HEK293 (cell line): ENCODE data around the gene ARFGAP1.

Experiments used
- CTCF ChIA-PET: fragments of 350-600 bp; formaldehyde crosslinking; extraction: SDS; loops from one replicate; lab custom pipeline; 2021; ENCODE audit warnings: antibody characterized with exemption; lab: Yijun Ruan, JAX
- POLR2A ChIA-PET: fragments of 300-600 bp; formaldehyde crosslinking; extraction: SDS; loops from one replicate; lab custom pipeline; 2020; ENCODE audit warnings: antibody characterized with exemption, inconsistent platforms; lab: Yijun Ruan, JAX
- H3K27ac ChIP-seq: fragments of 200-500 bp; sonication (Bioruptor generic); 2 replicates; pipeline ENCODE4 v1.5.1; 2014; ENCODE audit warnings: low read depth, low read length, control low read depth, inconsistent platforms; ENCODE audit errors: extremely low read depth
- H3K36me3 ChIP-seq, 2 experiments: fragments of 200-500 bp in 1 of 2; sonication (Bioruptor generic) in 1 of 2; 1 replicate in 1 of 2; 2 replicates in 1 of 2; pipeline ENCODE4 v1.5.1; 2014 to 2017; ENCODE audit warnings: inconsistent platforms in 2 of 2, low read length in 2 of 2; ENCODE audit not compliant: control insufficient read depth in 2 of 2, insufficient read depth in 1 of 2
- H3K4me1 ChIP-seq: fragments of 200-500 bp; sonication (Bioruptor generic); 2 replicates; pipeline ENCODE4 v1.5.1; 2014; ENCODE audit warnings: mild to moderate bottlenecking, low read length, inconsistent platforms; ENCODE audit not compliant: control insufficient read depth, insufficient read depth
- H3K4me3 ChIP-seq: 2 replicates; pipeline ENCODE4 v1.5.1; 2011; ENCODE audit warnings: low read depth, mild to moderate bottlenecking, control low read depth, low read length, moderate library complexity
- H3K9me3 ChIP-seq: fragments of 200-500 bp; sonication (Bioruptor generic); 2 replicates; pipeline ENCODE4 v1.5.1; 2014; ENCODE audit warnings: low read depth, low read length, inconsistent platforms; ENCODE audit not compliant: control insufficient read depth, insufficient read depth
- EGR2 ChIP-seq: fragments of 450-650 bp; formaldehyde crosslinking; IDR thresholded peaks from 2 replicates; pipeline ENCODE4 v1.5.1; 2016; ENCODE audit warnings: low read depth, missing biosample characterization, missing genetic modification characterization
- GLI4 ChIP-seq: fragments of 450-650 bp; formaldehyde crosslinking; IDR thresholded peaks from 2 replicates; pipeline ENCODE4 v1.5.1; 2016; ENCODE audit warnings: missing biosample characterization, missing genetic modification characterization
- GLIS1 ChIP-seq: fragments of 450-650 bp; formaldehyde crosslinking; IDR thresholded peaks from 2 replicates; pipeline ENCODE4 v1.5.1; 2016; ENCODE audit warnings: missing biosample characterization, missing genetic modification characterization
- GLIS2 ChIP-seq: fragments of 450-650 bp; formaldehyde crosslinking; IDR thresholded peaks from 2 replicates; pipeline ENCODE4 v1.5.1; 2016; ENCODE audit warnings: missing biosample characterization, missing genetic modification characterization
- KLF16 ChIP-seq: fragments of 450-650 bp; formaldehyde crosslinking; IDR thresholded peaks from 2 replicates; pipeline ENCODE4 v1.5.1; 2017; ENCODE audit warnings: missing biosample characterization, missing genetic modification characterization
- KLF7 ChIP-seq: fragments of 450-650 bp; formaldehyde crosslinking; IDR thresholded peaks from 2 replicates; pipeline ENCODE4 v1.5.1; 2016; ENCODE audit warnings: missing biosample characterization, missing genetic modification characterization, borderline replicate concordance
- MZF1 ChIP-seq: fragments of 450-650 bp; formaldehyde crosslinking; IDR thresholded peaks from 2 replicates; pipeline ENCODE4 v1.5.1; 2017; ENCODE audit warnings: missing biosample characterization, missing genetic modification characterization, borderline replicate concordance
- WT1 ChIP-seq: fragments of 450-650 bp; formaldehyde crosslinking; IDR thresholded peaks from 2 replicates; pipeline ENCODE4 v1.5.1; 2016; ENCODE audit warnings: missing biosample characterization, missing genetic modification characterization
- ZBTB17 ChIP-seq: fragments of 450-650 bp; formaldehyde crosslinking; IDR thresholded peaks from 2 replicates; pipeline ENCODE4 v1.5.1; 2016; ENCODE audit warnings: missing biosample characterization, missing genetic modification characterization
- ZBTB26 ChIP-seq: fragments of 450-650 bp; formaldehyde crosslinking; optimal IDR thresholded peaks from 2 replicates; pipeline ENCODE3; 2016; ENCODE audit warnings: missing biosample characterization, mild to moderate bottlenecking, missing genetic modification characterization
- ZFHX2 ChIP-seq: fragments of 450-650 bp; formaldehyde crosslinking; conservative IDR thresholded peaks from 2 replicates; pipeline ENCODE4 v1.5.1; 2016; ENCODE audit warnings: missing biosample characterization, missing genetic modification characterization
- ZIC2 ChIP-seq: fragments of 450-650 bp; formaldehyde crosslinking; IDR thresholded peaks from 2 replicates; pipeline ENCODE4 v1.5.1; 2016; ENCODE audit warnings: missing biosample characterization, missing genetic modification characterization
- ZNF157 ChIP-seq: fragments of 450-650 bp; formaldehyde crosslinking; IDR thresholded peaks from 2 replicates; pipeline ENCODE4 v1.5.1; 2016; ENCODE audit warnings: missing biosample characterization, missing genetic modification characterization
- ZNF184 ChIP-seq: fragments of 450-650 bp; IDR thresholded peaks from 2 replicates; pipeline ENCODE4 v1.5.1; 2018; ENCODE audit warnings: missing biosample characterization, mild to moderate bottlenecking, missing genetic modification characterization
- ZNF48 ChIP-seq: fragments of 450-650 bp; formaldehyde crosslinking; IDR thresholded peaks from 2 replicates; pipeline ENCODE4 v1.5.1; 2016; ENCODE audit warnings: missing biosample characterization, missing genetic modification characterization
- ZNF518A ChIP-seq: fragments of 450-650 bp; formaldehyde crosslinking; conservative IDR thresholded peaks from 2 replicates; pipeline ENCODE4 v1.5.1; 2016; ENCODE audit warnings: low read depth, missing biosample characterization, missing genetic modification characterization
- ZNF549 ChIP-seq: fragments of 450-650 bp; IDR thresholded peaks from 2 replicates; pipeline ENCODE4 v1.5.1; 2018; ENCODE audit warnings: missing biosample characterization, missing genetic modification characterization, mild to moderate bottlenecking, inconsistent platforms, moderate library complexity
- ZNF626 ChIP-seq: fragments of 450-650 bp; sonication (Bioruptor Pico); formaldehyde crosslinking; IDR thresholded peaks from 2 replicates; pipeline ENCODE4 v1.5.1; 2018; ENCODE audit warnings: missing biosample characterization, missing genetic modification characterization, inconsistent platforms
- ZNF785 ChIP-seq: fragments of 450-650 bp; formaldehyde crosslinking; IDR thresholded peaks from 2 replicates; pipeline ENCODE4 v1.5.1; 2016; ENCODE audit warnings: missing biosample characterization, missing genetic modification characterization
- ZNF791 ChIP-seq: fragments of 450-650 bp; formaldehyde crosslinking; IDR thresholded peaks from 2 replicates; pipeline ENCODE4 v1.5.1; 2016; ENCODE audit warnings: missing biosample characterization, missing genetic modification characterization
- ZSCAN5A ChIP-seq: fragments of 450-650 bp; formaldehyde crosslinking; IDR thresholded peaks from 2 replicates; pipeline ENCODE4 v1.5.1; 2016; ENCODE audit warnings: missing biosample characterization, missing genetic modification characterization
- TF ChIP-seq, protein P1 (sequence below): fragments of 450-650 bp; formaldehyde crosslinking; IDR thresholded peaks from 2 replicates; pipeline ENCODE4 v1.5.1; 2016; ENCODE audit warnings: missing biosample characterization, missing genetic modification characterization
- TF ChIP-seq, protein P2 (sequence below): fragments of 450-650 bp; formaldehyde crosslinking; IDR thresholded peaks from 2 replicates; pipeline ENCODE4 v1.5.1; 2016; ENCODE audit warnings: missing biosample characterization, missing genetic modification characterization

ARFGAP1 gene

GRCh38 chr20:63310265-63310991 is 37.8 kb downstream of the ARFGAP1 start:
- POLR2A ChIA-PET, result interaction anchor here (1.2 kb wide), 1 partner anchor 70 kb away, joined by 3 read pairs; no protein-coding TSS in a partner anchor
- TF ChIP-seq, protein P1, sequence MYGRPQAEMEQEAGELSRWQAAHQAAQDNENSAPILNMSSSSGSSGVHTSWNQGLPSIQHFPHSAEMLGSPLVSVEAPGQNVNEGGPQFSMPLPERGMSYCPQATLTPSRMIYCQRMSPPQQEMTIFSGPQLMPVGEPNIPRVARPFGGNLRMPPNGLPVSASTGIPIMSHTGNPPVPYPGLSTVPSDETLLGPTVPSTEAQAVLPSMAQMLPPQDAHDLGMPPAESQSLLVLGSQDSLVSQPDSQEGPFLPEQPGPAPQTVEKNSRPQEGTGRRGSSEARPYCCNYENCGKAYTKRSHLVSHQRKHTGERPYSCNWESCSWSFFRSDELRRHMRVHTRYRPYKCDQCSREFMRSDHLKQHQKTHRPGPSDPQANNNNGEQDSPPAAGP (tag by site-specific recombination), result no peak
- TF ChIP-seq ZNF48 (tag by site-specific recombination) (no peak), ZNF626 (no peak), KLF7 (tag by site-specific recombination) (no peak), ZBTB26 (tag by site-specific recombination) (peak; percentile 7), ZNF791 (tag by site-specific recombination) (no peak), ZBTB17 (tag by site-specific recombination) (no peak), GLIS1 (tag by site-specific recombination) (peak; percentile 98), MZF1 (tag by site-specific recombination) (no peak), ZIC2 (tag by site-specific recombination) (peak; percentile 86), GLIS2 (peak; percentile 32; the same call in 1 of the 2 replicates), ZNF785 (tag by site-specific recombination) (no peak), ZNF157 (no peak), ZNF549 (tag by site-specific recombination) (no peak), GLI4 (tag by site-specific recombination) (no peak), ZFHX2 (tag by site-specific recombination) (peak; percentile 74), EGR2 (tag by site-specific recombination) (peak; percentile 80), KLF16 (tag by site-specific recombination) (no peak), ZNF518A (tag by site-specific recombination) (no peak), ZNF184 (tag by site-specific recombination) (no peak), WT1 (tag by site-specific recombination) (no peak), ZSCAN5A (tag by site-specific recombination) (no peak)
- TF ChIP-seq, protein P2, sequence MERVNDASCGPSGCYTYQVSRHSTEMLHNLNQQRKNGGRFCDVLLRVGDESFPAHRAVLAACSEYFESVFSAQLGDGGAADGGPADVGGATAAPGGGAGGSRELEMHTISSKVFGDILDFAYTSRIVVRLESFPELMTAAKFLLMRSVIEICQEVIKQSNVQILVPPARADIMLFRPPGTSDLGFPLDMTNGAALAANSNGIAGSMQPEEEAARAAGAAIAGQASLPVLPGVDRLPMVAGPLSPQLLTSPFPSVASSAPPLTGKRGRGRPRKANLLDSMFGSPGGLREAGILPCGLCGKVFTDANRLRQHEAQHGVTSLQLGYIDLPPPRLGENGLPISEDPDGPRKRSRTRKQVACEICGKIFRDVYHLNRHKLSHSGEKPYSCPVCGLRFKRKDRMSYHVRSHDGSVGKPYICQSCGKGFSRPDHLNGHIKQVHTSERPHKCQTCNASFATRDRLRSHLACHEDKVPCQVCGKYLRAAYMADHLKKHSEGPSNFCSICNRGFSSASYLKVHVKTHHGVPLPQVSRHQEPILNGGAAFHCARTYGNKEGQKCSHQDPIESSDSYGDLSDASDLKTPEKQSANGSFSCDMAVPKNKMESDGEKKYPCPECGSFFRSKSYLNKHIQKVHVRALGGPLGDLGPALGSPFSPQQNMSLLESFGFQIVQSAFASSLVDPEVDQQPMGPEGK, result 0 out of 2 replicates have a peak, but pooled peaks have one; percentile 14
- H3K4me1 ChIP-seq, result no peaks in the 10 kb centered on the region

More at GRCh38 chr20:63310265-63310991, 37.8 kb downstream of the ARFGAP1 start:
- CTCF ChIA-PET, result interaction anchor here (0.5 to 4.9 kb wide), 17 partner anchors 8 to 670 kb away, joined by 3 to 89 read pairs (median 5); partner anchors contain the start of gene COL20A1
- Histone ChIP-seq H3K36me3 (no peaks in the 10 kb centered on the region), H3K4me3 (no peak overlapping the region), H3K9me3 (no peaks in the 10 kb centered on the region), H3K27ac (no peak overlapping the region)
